Natural killer cell treated with Interleukin-12 subunit alpha and Interleukin-12 subunit beta and Interleukin-15 and Interleukin-18, amount 100 ng/mL, for 72 hours (primary cell): ENCODE measurements around the gene TM2D3. TPM values are rescaled to one million over a fixed set of nuclear protein-coding genes. Genes with fewer than 3 reads are reported as not detected.
A peak's percentile ranks its signal among the peaks of the same experiment; 100 is the strongest.
"Not testable (repeated sequence)": the region's sequence is repeated elsewhere in the genome, so short reads cannot be mapped to it uniquely, and the experiment has no call there.

Experiments
- ATAC-seq, 2 donors: fragments of 150-1000 bp; cut with Tn5 transposase in 1 of 2; sonication (Bioruptor Pico), chemical (Tn5 transposase) in 1 of 2; 2 replicates each; pipeline ENCODE4 v1.10.0; 2021
- DNase-seq: peaks from one replicate; pipeline ENCODE4 v3.0.0; 2022; ENCODE audit warnings: low spot score
- H3K27ac Mint-ChIP-seq, 2 donors: 1 replicate in 1 of 2; 2 replicates in 1 of 2; pipeline ENCODE4 v1.8.0; 2022; ENCODE audit warnings: mixed read lengths in 2 of 2, mild to moderate bottlenecking in 1 of 2, moderate library complexity in 1 of 2
- H3K27me3 Mint-ChIP-seq, 2 donors: 1 replicate in 1 of 2; 2 replicates in 1 of 2; pipeline ENCODE4 v1.8.0; 2022; ENCODE audit warnings: mixed read lengths in 2 of 2
- H3K36me3 Mint-ChIP-seq: one replicate; pipeline ENCODE4 v1.8.0; 2022; ENCODE audit warnings: mixed read lengths
- H3K4me1 Mint-ChIP-seq, 2 donors: 1 replicate in 1 of 2; 2 replicates in 1 of 2; pipeline ENCODE4 v1.8.0; 2022; ENCODE audit warnings: low read depth in 2 of 2, mixed read lengths in 2 of 2, mild to moderate bottlenecking in 1 of 2
- H3K4me3 Mint-ChIP-seq: one replicate; pipeline ENCODE4 v1.8.0; 2022; ENCODE audit warnings: mixed read lengths
- H3K9me3 Mint-ChIP-seq: 2 replicates; pipeline ENCODE4 v1.8.0; 2022; ENCODE audit warnings: mixed read lengths
- total RNA-seq, 2 donors: library from RNA; stranded (reverse); gene quantifications; one replicate each; pipeline ENCODE4 v1.2.3, GENCODE V29; 2022

The TM2D3 gene
- total RNA-seq, 2 donors from 2014 or later, result 48.0 to 49.6 TPM

DNA sequence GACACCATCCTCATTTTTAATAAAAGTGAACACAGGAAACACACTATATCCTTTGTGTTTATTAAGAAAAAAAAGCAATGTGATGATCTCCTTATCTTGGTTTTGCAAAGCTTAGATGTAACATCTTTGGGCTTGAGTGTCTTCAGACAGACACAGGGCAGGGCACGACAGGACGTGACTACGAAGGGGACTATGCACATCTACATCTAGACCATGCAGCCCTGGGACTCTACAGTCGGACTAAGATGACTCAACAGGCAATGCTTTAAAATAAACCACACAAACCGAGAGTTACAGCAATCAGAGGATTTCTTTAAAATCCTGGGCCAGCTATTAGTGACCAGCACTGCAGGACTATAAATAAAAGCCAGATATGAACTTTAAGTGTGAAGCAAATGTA, 22.8 kb upstream of the TM2D3 start:
- Mint-ChIP-seq H3K9me3 (no peaks in the 10 kb centered on the region), H3K27ac (peak overlapping the region in 1 of 2 donors; percentile 78), H3K4me1 (peaks cover 0 to 14% of the 10 kb centered on the region in 2 donors), H3K27me3 (no peaks in the 10 kb centered on the region), H3K36me3 (peaks cover 25% of the 10 kb centered on the region), H3K4me3 (peak overlapping the region; percentile 83)
- DNase-seq (no peak), ATAC-seq (peak in 1 of 2 donors; percentile 82)

DNA sequence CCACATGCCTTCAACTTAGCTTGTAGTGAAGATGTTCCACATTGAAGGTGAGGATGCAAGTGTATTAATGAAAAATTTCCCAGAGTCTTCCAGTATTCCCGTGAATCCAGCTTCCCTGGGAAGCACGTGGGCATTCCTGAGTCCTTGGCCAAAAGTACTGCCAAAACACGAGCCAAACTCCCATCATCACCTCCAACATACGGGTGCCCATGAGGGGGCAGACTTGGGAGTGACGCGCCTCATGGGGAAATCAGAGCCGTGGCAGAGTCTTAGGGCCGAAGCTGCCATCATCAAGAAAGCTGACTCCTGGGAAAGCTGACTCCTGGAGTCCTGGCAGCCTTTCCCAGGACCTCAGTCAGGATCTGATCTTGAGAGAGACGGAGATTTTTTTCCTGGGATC, 20.1 kb upstream of the TM2D3 start:
- DNase-seq, result no peak
- ATAC-seq, result no peak
- H3K36me3 Mint-ChIP-seq, result peaks cover 25% of the 10 kb centered on the region
- H3K4me1 Mint-ChIP-seq, result peaks cover 3 to 14% of the 10 kb centered on the region in 2 donors
- no peak overlapping the region for H3K4me3 Mint-ChIP-seq
- no peaks in the 10 kb centered on the region for H3K27me3 Mint-ChIP-seq
- H3K9me3 Mint-ChIP-seq, result no peaks in the 10 kb centered on the region
- H3K27ac Mint-ChIP-seq, result no peak overlapping the region

DNA sequence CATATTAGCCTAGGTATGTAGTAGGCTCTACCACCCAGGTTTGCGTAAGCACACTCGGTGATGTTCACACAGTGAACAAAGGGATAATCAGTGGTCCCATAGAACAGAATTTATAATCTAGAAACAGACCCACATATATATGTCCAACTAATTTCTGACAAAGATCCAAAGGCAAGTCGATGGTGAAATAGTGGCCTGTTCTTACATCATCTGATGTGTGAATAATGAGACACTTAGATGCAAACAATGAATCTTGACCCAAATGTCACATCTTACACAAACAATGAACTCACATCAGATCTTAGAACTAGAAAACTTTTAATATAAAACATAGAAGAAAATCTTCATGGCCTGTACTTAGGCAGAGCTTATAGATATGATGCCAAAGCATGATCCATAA, 17.6 kb upstream of the TM2D3 start:
- H3K9me3 Mint-ChIP-seq, result no peaks in the 10 kb centered on the region
- H3K4me1 Mint-ChIP-seq, result peaks cover 3 to 5% of the 10 kb centered on the region in 2 donors
- H3K27ac Mint-ChIP-seq, result peak overlapping the region in 1 of 2 donors; percentile 48
- ATAC-seq (no peak), DNase-seq (no peak)
- H3K4me3 Mint-ChIP-seq, result no peak overlapping the region
- H3K27me3 Mint-ChIP-seq, result no peaks in the 10 kb centered on the region
- peaks cover 25% of the 10 kb centered on the region for H3K36me3 Mint-ChIP-seq

DNA sequence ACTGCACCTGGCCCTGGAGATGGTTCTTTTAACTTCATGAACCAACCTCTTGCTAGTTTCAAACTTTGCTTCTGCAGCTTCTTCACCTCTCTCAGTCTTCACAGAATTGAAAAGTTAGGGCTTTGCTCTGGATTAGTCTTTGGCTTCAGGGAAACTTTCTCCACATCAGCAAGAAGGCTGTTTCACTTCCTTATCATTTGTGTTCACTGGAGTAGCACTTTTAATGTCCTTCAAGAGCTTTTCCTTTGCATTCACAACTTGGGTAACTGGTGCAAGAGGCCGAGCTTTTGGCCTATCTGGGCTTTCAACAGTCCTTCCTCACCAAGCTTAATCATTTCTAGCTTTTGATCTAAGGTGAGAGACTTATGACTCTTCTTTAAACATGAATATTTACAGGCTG, 15.7 kb upstream of the TM2D3 start:
- Mint-ChIP-seq H3K9me3 (no peaks in the 10 kb centered on the region), H3K4me1 (peaks cover 0 to 3% of the 10 kb centered on the region in 2 donors), H3K27ac (no peak overlapping the region), H3K36me3 (peaks cover 19% of the 10 kb centered on the region), H3K27me3 (no peaks in the 10 kb centered on the region), H3K4me3 (no peak overlapping the region)
- DNase-seq (no peak), ATAC-seq (no peak)

DNA sequence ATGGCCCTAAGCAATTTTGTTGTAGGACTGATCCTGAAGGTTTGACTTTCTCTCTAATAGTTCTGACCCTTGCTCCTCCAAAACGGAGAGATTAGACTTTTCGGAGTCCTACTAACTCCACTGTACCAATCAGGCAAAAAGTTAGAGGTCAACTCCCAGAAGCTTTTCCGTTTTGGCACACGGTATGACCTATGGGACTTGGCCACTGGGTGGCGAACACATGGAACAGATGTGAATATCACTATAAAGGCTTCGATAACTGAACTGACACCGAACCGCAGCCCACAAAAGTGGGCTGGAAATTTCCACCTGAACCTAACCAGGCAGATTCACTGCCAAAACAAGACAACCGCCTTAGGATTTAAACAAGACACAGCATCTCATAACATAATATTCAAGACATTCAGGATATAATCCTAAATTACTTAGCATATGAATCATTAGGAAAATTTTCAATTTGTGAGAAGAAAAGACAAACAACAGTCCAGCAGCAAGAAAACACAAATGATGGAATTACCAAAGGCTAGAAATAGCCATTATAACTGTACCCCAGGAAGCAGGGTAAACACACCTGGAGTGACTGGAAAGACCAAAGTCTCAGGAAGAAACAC, 12.2 kb upstream of the TM2D3 start:
- Mint-ChIP-seq H3K27ac (no peak overlapping the region), H3K27me3 (no peaks in the 10 kb centered on the region), H3K4me3 (no peak overlapping the region), H3K9me3 (no peaks in the 10 kb centered on the region), H3K36me3 (peaks cover 11% of the 10 kb centered on the region), H3K4me1 (peaks cover 0 to under 1% of the 10 kb centered on the region in 2 donors)
- DNase-seq, result no peak
- no peak for ATAC-seq

DNA sequence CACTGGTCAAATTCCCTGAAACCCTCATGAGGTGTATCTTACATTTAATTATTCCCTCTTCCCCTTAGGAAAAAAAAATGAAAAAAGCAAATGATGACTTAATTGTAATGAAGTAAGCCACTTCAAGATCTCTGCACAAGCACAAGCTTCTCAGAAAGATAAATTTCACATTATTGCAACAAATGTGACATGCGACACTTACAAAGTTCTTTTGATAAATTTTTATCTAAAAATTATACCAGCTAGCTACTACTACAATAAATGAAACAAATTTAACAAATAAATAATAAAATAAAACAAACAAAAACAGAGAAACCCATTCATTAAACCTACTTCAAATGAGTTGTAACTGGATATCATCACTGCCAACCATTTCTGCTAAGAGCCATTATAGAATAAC, 10.0 kb upstream of the TM2D3 start:
- Mint-ChIP-seq H3K4me1 (no peaks in the 10 kb centered on the region), H3K27ac (no peak overlapping the region), H3K4me3 (no peak overlapping the region), H3K9me3 (no peaks in the 10 kb centered on the region), H3K36me3 (peaks cover 6% of the 10 kb centered on the region), H3K27me3 (no peaks in the 10 kb centered on the region)
- ATAC-seq, result no peak
- no peak for DNase-seq

DNA sequence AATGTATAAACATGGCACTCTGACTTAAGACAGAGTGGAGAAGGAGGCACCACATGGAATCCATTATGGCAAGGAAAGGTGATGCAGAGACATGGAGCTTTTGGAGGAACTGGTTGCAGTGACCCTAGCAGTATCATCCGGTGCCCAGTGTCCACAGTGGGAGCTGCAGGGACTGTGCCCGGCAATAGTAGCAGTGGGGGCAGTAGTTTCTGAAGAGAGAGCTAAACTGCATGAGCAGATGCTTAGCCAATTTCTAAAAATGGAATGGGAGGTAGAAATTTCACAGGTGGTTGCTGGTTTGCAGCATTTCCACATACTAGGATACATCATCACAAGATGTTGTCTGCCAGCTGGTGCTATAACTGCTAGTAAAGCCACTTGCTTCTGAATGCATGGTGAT, 7.8 kb upstream of the TM2D3 start:
- ATAC-seq (no peak), DNase-seq (no peak)
- Mint-ChIP-seq H3K9me3 (no peaks in the 10 kb centered on the region), H3K36me3 (peaks cover 6% of the 10 kb centered on the region), H3K27me3 (no peaks in the 10 kb centered on the region), H3K4me3 (no peak overlapping the region), H3K4me1 (no peaks in the 10 kb centered on the region), H3K27ac (no peak overlapping the region)

DNA sequence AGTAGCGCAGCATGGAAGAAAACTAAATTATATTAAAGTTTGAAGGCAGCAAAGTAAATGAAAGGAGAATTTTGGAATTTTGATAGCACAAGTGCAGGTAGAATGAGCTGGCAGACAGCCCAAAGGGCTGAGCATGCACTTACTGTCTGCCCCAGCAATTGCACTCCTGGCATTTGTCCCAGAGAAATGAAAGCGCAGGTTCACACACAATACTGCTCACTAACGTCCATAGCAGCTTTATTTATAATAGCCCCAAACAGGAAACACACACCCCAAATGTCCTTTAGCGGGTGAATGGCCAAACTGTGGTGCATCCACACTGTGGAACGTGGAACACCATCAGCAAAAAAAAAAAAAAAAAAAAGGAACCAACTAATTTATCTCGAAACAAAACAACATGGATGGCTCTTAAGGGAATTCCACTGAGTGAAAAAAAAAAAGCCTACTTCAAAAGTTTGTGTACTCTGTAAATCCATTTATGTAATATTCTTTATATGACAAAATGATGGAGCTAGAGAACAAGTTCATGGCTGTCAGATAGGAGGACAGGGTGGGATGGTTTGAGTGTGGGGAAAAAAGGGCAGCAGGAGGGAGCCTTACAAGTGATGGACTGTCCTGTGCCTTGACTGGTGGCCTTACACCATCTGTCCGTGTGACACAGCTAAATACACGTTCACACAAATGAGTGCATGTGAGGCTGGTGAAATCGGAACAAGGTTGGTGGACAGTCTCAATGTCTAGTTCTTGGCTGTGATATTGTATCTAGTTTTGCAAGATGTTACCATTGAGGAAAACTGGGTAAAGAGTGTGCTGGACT, 6.0 kb upstream of the TM2D3 start:
- H3K36me3 Mint-ChIP-seq, result no peaks in the 10 kb centered on the region
- no peaks in the 10 kb centered on the region for H3K9me3 Mint-ChIP-seq
- H3K27me3 Mint-ChIP-seq, result no peaks in the 10 kb centered on the region
- no peak overlapping the region for H3K4me3 Mint-ChIP-seq
- no peak for ATAC-seq
- no peak overlapping the region for H3K27ac Mint-ChIP-seq
- peaks cover 4 to 5% of the 10 kb centered on the region in 2 donors for H3K4me1 Mint-ChIP-seq
- DNase-seq, result no peak

DNA sequence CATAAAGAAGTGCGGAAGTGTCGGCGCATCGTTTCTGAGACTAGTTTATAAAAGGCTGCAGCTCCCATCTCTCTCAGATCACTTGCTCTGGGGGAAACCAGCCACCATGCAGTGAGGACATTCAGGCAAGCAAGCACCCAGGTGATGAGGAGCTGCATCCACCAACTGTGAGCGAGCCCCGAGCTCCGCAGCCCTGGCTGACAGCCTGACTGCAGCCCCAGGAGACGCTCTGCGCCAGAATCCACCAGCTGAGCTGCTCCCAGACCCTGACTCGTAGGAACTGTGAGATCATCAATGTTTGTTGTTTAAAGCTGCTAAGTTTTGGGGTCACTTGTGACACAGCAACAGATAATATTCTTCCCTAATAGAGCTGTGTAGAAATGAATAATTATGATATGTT, 5.0 kb upstream of the TM2D3 start:
- DNase-seq (no peak), ATAC-seq (no peak)
- no peak overlapping the region for H3K27ac Mint-ChIP-seq
- no peak overlapping the region for H3K4me3 Mint-ChIP-seq
- no peaks in the 10 kb centered on the region for H3K36me3 Mint-ChIP-seq
- no peaks in the 10 kb centered on the region for H3K9me3 Mint-ChIP-seq
- no peaks in the 10 kb centered on the region for H3K27me3 Mint-ChIP-seq
- H3K4me1 Mint-ChIP-seq, result peaks cover 4 to 5% of the 10 kb centered on the region in 2 donors

DNA sequence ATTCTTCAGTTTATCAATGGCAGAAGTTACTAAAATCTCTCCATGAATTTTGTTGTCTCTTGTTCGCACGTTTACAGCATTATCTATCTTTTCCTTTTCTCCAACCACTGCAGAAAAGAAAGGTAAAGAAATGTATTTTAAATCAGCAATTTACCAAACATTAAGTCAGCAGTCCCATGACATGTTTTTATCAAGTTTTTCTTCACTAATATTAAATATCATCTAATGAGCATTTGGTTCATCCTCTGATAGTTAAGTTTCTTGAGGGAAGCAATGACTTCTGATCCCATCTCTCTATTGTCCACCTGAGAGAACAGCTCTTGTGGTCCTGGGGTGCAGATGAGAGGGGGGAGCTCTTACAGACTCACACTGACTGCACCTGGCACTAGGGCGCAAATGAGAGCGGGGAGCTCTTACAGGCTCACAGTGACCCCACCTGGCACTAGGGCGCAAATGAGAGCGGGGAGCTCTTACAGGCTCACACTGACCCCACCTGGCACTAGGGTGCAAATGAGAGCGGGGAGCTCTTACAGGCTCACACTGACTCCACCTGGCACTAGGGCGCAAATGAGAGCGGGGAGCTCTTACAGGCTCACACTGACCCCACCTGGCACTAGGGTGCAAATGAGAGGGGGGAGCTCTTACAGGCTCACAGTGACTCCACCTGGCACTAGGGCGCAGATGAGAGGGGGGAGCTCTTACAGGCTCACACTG, 2.6 kb upstream of the TM2D3 start:
- Mint-ChIP-seq H3K27ac (peak overlapping the region; percentile 78 to 84), H3K4me3 (peak overlapping the region; percentile 3), H3K4me1 (peaks cover 14 to 19% of the 10 kb centered on the region in 2 donors)
- H3K27me3 Mint-ChIP-seq, H3K36me3 Mint-ChIP-seq, DNase-seq, ATAC-seq, H3K9me3 Mint-ChIP-seq: not testable (repeated sequence)

DNA sequence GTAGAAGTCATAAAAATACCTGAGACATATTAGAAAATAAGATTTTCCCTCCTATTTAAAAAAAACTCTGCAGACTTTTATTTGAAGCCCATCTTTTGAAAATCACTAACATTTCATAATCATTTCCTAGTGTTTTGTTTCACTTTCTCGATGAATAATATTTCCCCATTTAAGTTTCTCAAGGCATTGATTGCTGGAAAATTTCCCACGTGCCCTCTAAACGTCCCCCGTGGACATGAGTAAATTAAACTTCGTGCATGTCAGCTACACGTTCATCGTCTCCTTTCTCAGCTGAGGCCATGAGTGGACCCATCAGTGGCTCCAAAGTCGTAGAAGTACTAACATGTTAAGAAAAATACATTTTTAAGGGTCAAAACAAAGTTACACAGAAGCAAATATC, 2.0 kb upstream of the TM2D3 start:
- ATAC-seq, result no peak
- peak overlapping the region; percentile 3 for H3K4me3 Mint-ChIP-seq
- H3K27ac Mint-ChIP-seq, result peak overlapping the region; percentile 78 to 84
- peaks cover 18 to 23% of the 10 kb centered on the region in 2 donors for H3K4me1 Mint-ChIP-seq
- no peak for DNase-seq
- no peaks in the 10 kb centered on the region for H3K27me3 Mint-ChIP-seq
- peaks cover 9% of the 10 kb centered on the region for H3K36me3 Mint-ChIP-seq
- no peaks in the 10 kb centered on the region for H3K9me3 Mint-ChIP-seq

DNA sequence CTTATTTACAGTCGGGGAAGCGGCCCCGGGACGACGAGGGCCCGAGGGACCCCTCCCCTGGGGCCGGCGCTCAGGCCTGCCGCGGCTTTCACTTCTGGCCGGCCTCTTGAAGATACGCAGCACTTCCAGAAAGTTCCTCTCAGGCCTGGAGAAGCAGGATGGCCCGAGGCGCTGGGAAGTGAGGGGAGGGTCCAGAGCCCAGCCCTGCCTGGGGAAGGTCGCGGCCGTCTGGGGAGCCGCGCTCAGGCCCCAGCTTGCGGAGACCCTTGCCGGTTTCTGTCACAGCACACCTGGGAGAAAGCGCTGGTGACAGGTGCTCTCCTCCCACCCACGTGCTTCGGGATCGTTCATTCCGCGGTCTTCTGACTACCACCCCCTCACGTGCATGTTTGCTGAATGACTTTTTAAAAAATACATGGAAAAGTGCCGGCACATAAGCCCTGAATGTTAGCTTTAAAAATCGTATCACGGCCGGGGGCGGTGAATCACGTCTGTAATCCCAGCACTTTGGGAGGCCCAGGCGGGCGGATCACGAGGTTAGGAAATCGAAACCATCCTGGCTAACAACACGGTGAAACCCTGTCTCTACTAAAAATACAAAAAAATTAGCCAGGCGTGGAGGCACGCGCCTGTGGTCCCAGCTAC, 727 bp upstream of the TM2D3 start:
- peak; percentile 63 for DNase-seq
- peak overlapping the region; percentile 84 to 97 for H3K27ac Mint-ChIP-seq
- H3K4me3 Mint-ChIP-seq, result peak overlapping the region; percentile 87
- peaks cover 11% of the 10 kb centered on the region for H3K36me3 Mint-ChIP-seq
- H3K27me3 Mint-ChIP-seq, result no peaks in the 10 kb centered on the region
- H3K4me1 Mint-ChIP-seq, result peaks cover 18 to 24% of the 10 kb centered on the region in 2 donors
- ATAC-seq, result no peak
- H3K9me3 Mint-ChIP-seq, result no peaks in the 10 kb centered on the region

DNA sequence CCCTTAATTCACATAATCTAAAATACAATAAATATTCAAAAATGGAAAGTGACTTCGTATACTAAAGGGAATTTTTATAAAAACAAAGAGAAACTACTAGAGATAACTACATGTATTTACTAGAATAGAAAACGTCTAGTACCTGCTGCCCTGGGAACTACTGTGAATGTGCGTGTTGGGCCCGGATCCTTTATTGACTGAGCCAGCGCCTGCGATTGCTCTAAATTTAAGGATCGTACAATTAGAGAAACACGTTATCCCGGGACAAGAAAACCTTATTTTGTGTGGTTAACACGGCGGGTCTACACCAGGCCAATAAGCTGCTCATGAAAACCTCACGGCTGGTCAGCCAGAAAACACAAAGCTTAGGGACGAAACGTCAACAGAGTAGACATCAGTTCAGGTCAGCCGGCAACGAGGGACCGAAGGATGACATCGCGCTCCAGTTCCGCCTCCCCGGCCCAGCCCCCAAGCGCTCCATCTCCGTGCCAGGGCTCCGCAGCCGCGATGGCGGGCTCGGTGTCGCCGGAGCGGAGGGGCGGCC, 555 bp downstream of the TM2D3 start:
- Mint-ChIP-seq H3K9me3 (no peaks in the 10 kb centered on the region), H3K4me1 (peaks cover 18 to 24% of the 10 kb centered on the region in 2 donors), H3K27me3 (no peaks in the 10 kb centered on the region), H3K27ac (peak overlapping the region; percentile 84 to 97), H3K36me3 (peaks cover 11% of the 10 kb centered on the region), H3K4me3 (peak overlapping the region; percentile 87)
- peak; percentile 73 to 76 for ATAC-seq
- DNase-seq, result no peak
